Neural progenitor cell (in vitro differentiated cells): ENCODE data around the gene GPRC5D. TPM values are rescaled to one million over a fixed set of nuclear protein-coding genes. Genes with fewer than 3 reads are reported as not detected.

Source experiments
- DNase-seq: peaks from one replicate; pipeline ENCODE4 v3.0.0-alpha.2; 2016; ENCODE audit warnings: low spot score
- H2AFZ ChIP-seq: fragments of 200-600 bp; sonication (generic); replicated peaks from 2 replicates; pipeline ENCODE4 v1.6.1; 2016; ENCODE audit warnings: antibody characterized with exemption
- H3F3A ChIP-seq: fragments of 200-600 bp; sonication (generic); 2 replicates; pipeline ENCODE4 v1.6.1; 2016; ENCODE audit warnings: antibody characterized with exemption, low read depth
- H3K27ac ChIP-seq: fragments of 200-600 bp; sonication (generic); 2 replicates; pipeline ENCODE4 v1.5.1; 2016; ENCODE audit warnings: mild to moderate bottlenecking
- H3K27me3 ChIP-seq: fragments of 200-600 bp; sonication (generic); 2 replicates; pipeline ENCODE4 v1.6.1; 2016; ENCODE audit warnings: mild to moderate bottlenecking, moderate library complexity
- H3K36me3 ChIP-seq: fragments of 200-600 bp; sonication (generic); 2 replicates; pipeline ENCODE4 v1.5.1; 2016
- H3K4me1 ChIP-seq: fragments of 200-600 bp; sonication (generic); 2 replicates; pipeline ENCODE4 v1.6.1; 2016; ENCODE audit warnings: mixed run types
- H3K4me2 ChIP-seq: fragments of 200-600 bp; sonication (generic); 2 replicates; pipeline ENCODE4 v1.6.1; 2016
- H3K4me3 ChIP-seq: fragments of 200-600 bp; sonication (generic); 2 replicates; pipeline ENCODE4 v1.5.1; 2016
- H3K79me2 ChIP-seq: fragments of 200-600 bp; sonication (generic); 2 replicates; pipeline ENCODE4 v1.6.1; 2016; ENCODE audit warnings: low read depth
- H3K9ac ChIP-seq: fragments of 200-600 bp; sonication (generic); 2 replicates; pipeline ENCODE4 v1.6.1; 2016
- H3K9me3 ChIP-seq: fragments of 200-600 bp; sonication (generic); 2 replicates; pipeline ENCODE4 v1.5.1; 2016; ENCODE audit warnings: low read depth
- H4K20me1 ChIP-seq: fragments of 200-600 bp; sonication (generic); 2 replicates; pipeline ENCODE4 v1.6.1; 2016; ENCODE audit warnings: low read depth
- H3K27ac Mint-ChIP-seq: 3 replicates; pipeline ENCODE4 v1.8.0; 2021; ENCODE audit warnings: mixed read lengths
- H3K27me3 Mint-ChIP-seq: 2 replicates; pipeline ENCODE4 v1.8.0; 2022; ENCODE audit warnings: low read depth, mild to moderate bottlenecking, inconsistent platforms, moderate library complexity, mixed read lengths; ENCODE audit not compliant: insufficient read depth
- H3K36me3 Mint-ChIP-seq: 3 replicates; pipeline ENCODE4 v1.8.0; 2021; ENCODE audit warnings: mixed read lengths
- H3K4me1 Mint-ChIP-seq: 3 replicates; pipeline ENCODE4 v1.8.0; 2021; ENCODE audit warnings: mixed read lengths
- H3K4me3 Mint-ChIP-seq: 3 replicates; pipeline ENCODE4 v1.8.0; 2021; ENCODE audit warnings: mild to moderate bottlenecking, moderate library complexity, mixed read lengths
- H3K9me3 Mint-ChIP-seq: 3 replicates; pipeline ENCODE4 v1.8.0; 2020; ENCODE audit warnings: mixed read lengths
- CTCF ChIP-seq: fragments of 200-600 bp; sonication (generic); IDR thresholded peaks from 2 replicates; pipeline ENCODE4 v1.5.1; 2017; ENCODE audit warnings: antibody characterized with exemption, mild to moderate bottlenecking
- EZH2 ChIP-seq: fragments of 200-600 bp; sonication (generic); IDR thresholded peaks from 2 replicates; pipeline ENCODE4 v1.6.1; 2017; ENCODE audit warnings: antibody characterized with exemption, mild to moderate bottlenecking, moderate library complexity
- EZH2phosphoT487 ChIP-seq: fragments of 200-600 bp; sonication (generic); IDR thresholded peaks from 2 replicates; pipeline ENCODE4 v1.6.1; 2017; ENCODE audit warnings: antibody characterized with exemption
- total RNA-seq: library from RNA; depleted of rRNA; stranded (reverse); fragments of >200 nt; gene quantifications from 2 replicates; pipeline ENCODE4 v1.2.3, GENCODE V29; 2015; ENCODE audit warnings: low replicate concordance

Gene GPRC5D
- total RNA-seq, 1 donor from 2014 or later: not detected

GRCh38 chr12:12986775-12987331 is 34.9 kb upstream of the GPRC5D start:
- Mint-ChIP-seq H3K36me3 (peaks cover 9% of the 10 kb centered on the region), H3K27ac (no peak overlapping the region), H3K4me3 (no peak overlapping the region), H3K27me3 (no peaks in the 10 kb centered on the region), H3K9me3 (no peaks in the 10 kb centered on the region), H3K4me1 (peaks cover 10% of the 10 kb centered on the region)
- no peaks in the 10 kb centered on the region for H3F3A ChIP-seq
- no peak overlapping the region for H3K9ac ChIP-seq
- no peak overlapping the region for H3K4me2 ChIP-seq
- no peak overlapping the region for H3K4me3 ChIP-seq
- no peaks in the 10 kb centered on the region for H3K79me2 ChIP-seq
- H4K20me1 ChIP-seq: no peaks in the 10 kb centered on the region
- no peak overlapping the region for H3K27ac ChIP-seq
- H2AFZ ChIP-seq: no peak overlapping the region
- H3K27me3 ChIP-seq: no peaks in the 10 kb centered on the region
- H3K36me3 ChIP-seq: no peaks in the 10 kb centered on the region
- H3K4me1 ChIP-seq: peaks cover 13% of the 10 kb centered on the region
- no peaks in the 10 kb centered on the region for H3K9me3 ChIP-seq
- no peak for DNase-seq
- no peak for TF ChIP-seq EZH2
- no peak for TF ChIP-seq CTCF
- TF ChIP-seq EZH2phosphoT487: no peak

- H3K9me3 ChIP-seq: no peaks in the 10 kb centered on the region
- peaks cover 7% of the 10 kb centered on the region for H3K4me1 ChIP-seq
- H3K36me3 ChIP-seq: no peaks in the 10 kb centered on the region
- no peak overlapping the region for H3K9ac ChIP-seq
- no peak overlapping the region for H2AFZ ChIP-seq
- Mint-ChIP-seq H3K36me3 (peaks cover 9% of the 10 kb centered on the region), H3K4me3 (no peak overlapping the region), H3K9me3 (no peaks in the 10 kb centered on the region), H3K27me3 (no peaks in the 10 kb centered on the region), H3K4me1 (peaks cover 3% of the 10 kb centered on the region), H3K27ac (no peak overlapping the region)
- H3K4me3 ChIP-seq: no peak overlapping the region
- H3K27me3 ChIP-seq: no peaks in the 10 kb centered on the region
- no peak overlapping the region for H3K27ac ChIP-seq
- no peaks in the 10 kb centered on the region for H4K20me1 ChIP-seq
- no peak overlapping the region for H3K4me2 ChIP-seq
- TF ChIP-seq EZH2phosphoT487: no peak
- TF ChIP-seq CTCF: peak; percentile 69
- peak; percentile 56 for DNase-seq
- H3K79me2 ChIP-seq: no peaks in the 10 kb centered on the region
- no peaks in the 10 kb centered on the region for H3F3A ChIP-seq
Measured at GRCh38 chr12:12985817-12986408, 33.9 kb upstream of the GPRC5D start.

- Histone ChIP-seq H3K36me3 (no peaks in the 10 kb centered on the region), H3K27ac (no peak overlapping the region), H2AFZ (no peak overlapping the region), H3K9ac (no peak overlapping the region), H3K4me3 (no peak overlapping the region), H3K9me3 (no peaks in the 10 kb centered on the region), H3K27me3 (no peaks in the 10 kb centered on the region), H3K79me2 (no peaks in the 10 kb centered on the region), H4K20me1 (no peaks in the 10 kb centered on the region), H3K4me1 (no peaks in the 10 kb centered on the region), H3K4me2 (no peak overlapping the region), H3F3A (no peaks in the 10 kb centered on the region)
- Mint-ChIP-seq H3K4me3 (no peak overlapping the region), H3K27me3 (no peaks in the 10 kb centered on the region), H3K36me3 (peaks cover 9% of the 10 kb centered on the region), H3K9me3 (no peaks in the 10 kb centered on the region), H3K4me1 (no peaks in the 10 kb centered on the region), H3K27ac (no peak overlapping the region)
- no peak for DNase-seq
- TF ChIP-seq CTCF (no peak), EZH2phosphoT487 (no peak), EZH2 (no peak)
Measured at GRCh38 chr12:12984149-12984548, 32.2 kb upstream of the GPRC5D start.
